ENCODE data around the gene P2RY8. TPM values are rescaled to one million over a fixed set of nuclear protein-coding genes. Genes with fewer than 3 reads are reported as not detected.

The P2RY8 gene
- total RNA-seq, 4 donors from 2014 or later = 0.36 to 1.1 (median 0.62) TPM

DNA sequence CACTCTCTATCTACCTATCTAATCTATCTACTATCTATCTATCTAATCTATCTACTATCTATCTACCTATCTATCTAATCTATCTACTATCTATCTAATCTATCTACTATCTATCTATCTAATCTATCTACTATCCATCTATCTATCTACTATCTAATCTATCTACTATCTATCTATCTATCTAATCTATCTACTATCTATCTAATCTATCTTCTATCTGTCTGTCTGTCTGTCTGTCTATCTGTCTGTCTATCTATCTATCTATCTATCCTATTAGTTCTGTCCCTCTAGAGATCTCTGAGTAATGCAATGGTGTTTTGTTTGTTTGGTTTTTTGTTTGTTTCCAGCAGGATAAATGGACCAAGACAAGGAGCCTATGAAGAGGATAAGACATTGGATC, 74.9 kb downstream of the P2RY8 start:
- no peaks in the 10 kb centered on the region for H3K36me3 ChIP-seq
- H3K27me3 ChIP-seq = peaks cover 4 to 9% (median 4%) of the 10 kb centered on the region in 3 donors
- H3K4me1 ChIP-seq = no peaks in the 10 kb centered on the region
- intact Hi-C loops (cut with DNase I; ENCODE audit: low total_unique reads) (no loop called here), in situ Hi-C loops (cut with MboI; ENCODE audit: low sequenced_read_pairs in 4 of 4) (loop anchor here (10.0 to 25.0 kb wide), 3 partner anchors 123 to 1150 kb away; partner anchors contain the start of gene AKAP17A (in 2 of the 4))
- H3K9me3 ChIP-seq = no peaks in the 10 kb centered on the region
- no peak for ATAC-seq
- DNase-seq = no peak
- H3K4me3 ChIP-seq = no peak overlapping the region
- no peak for TF ChIP-seq POLR2A (IDR thresholded peaks at IDR 0.05)
- TF ChIP-seq, protein P1, sequence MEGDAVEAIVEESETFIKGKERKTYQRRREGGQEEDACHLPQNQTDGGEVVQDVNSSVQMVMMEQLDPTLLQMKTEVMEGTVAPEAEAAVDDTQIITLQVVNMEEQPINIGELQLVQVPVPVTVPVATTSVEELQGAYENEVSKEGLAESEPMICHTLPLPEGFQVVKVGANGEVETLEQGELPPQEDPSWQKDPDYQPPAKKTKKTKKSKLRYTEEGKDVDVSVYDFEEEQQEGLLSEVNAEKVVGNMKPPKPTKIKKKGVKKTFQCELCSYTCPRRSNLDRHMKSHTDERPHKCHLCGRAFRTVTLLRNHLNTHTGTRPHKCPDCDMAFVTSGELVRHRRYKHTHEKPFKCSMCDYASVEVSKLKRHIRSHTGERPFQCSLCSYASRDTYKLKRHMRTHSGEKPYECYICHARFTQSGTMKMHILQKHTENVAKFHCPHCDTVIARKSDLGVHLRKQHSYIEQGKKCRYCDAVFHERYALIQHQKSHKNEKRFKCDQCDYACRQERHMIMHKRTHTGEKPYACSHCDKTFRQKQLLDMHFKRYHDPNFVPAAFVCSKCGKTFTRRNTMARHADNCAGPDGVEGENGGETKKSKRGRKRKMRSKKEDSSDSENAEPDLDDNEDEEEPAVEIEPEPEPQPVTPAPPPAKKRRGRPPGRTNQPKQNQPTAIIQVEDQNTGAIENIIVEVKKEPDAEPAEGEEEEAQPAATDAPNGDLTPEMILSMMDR (IDR thresholded peaks at IDR 0.05 in 4 of 5, conservative IDR thresholded peaks at IDR 0.05 in 1 of 5) = no peak
- H3K27ac ChIP-seq = peak overlapping the region in 3 of 4 donors; percentile 34 to 71 (median 50)

DNA sequence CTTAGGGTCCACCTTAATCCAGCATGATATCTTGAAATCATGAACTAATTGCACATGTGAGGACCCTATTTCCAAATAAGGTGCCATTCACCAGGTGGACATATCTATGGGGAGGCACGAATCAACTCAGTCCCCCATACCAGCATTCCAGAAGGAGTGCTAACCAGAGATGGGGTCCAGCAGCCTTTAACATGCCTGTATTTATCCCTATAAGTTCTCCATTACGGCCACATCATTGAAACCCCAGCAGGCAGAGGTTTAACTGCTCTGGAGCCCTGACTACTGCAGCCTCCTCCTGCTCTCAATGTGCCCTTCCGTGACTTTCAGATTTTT, 81.1 kb downstream of the P2RY8 start:
- H3K27me3 ChIP-seq = no peaks in the 10 kb centered on the region
- no peak for ATAC-seq
- DNase-seq = no peak
- in situ Hi-C loops (cut with MboI; ENCODE audit: low sequenced_read_pairs in 4 of 4) (loop anchor here (10.0 to 25.0 kb wide), 4 partner anchors 61 to 1156 kb away; partner anchors contain the start of genes AKAP17A (in 2 of the 4) and SLC25A6 (in 1 of the 4)), intact Hi-C loops (cut with DNase I; ENCODE audit: low total_unique reads) (loop anchor here (10.0 kb wide), 1 partner anchor 869 kb away; no protein-coding TSS in a partner anchor)
- no peaks in the 10 kb centered on the region for H3K9me3 ChIP-seq
- no peak overlapping the region for H3K4me3 ChIP-seq
- H3K27ac ChIP-seq = no peak overlapping the region
- H3K36me3 ChIP-seq = no peaks in the 10 kb centered on the region
- TF ChIP-seq, protein P1 (IDR thresholded peaks at IDR 0.05 in 4 of 5, conservative IDR thresholded peaks at IDR 0.05 in 1 of 5) = no peak
- TF ChIP-seq POLR2A (IDR thresholded peaks at IDR 0.05) = no peak
- peaks cover 10 to 15% of the 10 kb centered on the region in 2 donors for H3K4me1 ChIP-seq

DNA sequence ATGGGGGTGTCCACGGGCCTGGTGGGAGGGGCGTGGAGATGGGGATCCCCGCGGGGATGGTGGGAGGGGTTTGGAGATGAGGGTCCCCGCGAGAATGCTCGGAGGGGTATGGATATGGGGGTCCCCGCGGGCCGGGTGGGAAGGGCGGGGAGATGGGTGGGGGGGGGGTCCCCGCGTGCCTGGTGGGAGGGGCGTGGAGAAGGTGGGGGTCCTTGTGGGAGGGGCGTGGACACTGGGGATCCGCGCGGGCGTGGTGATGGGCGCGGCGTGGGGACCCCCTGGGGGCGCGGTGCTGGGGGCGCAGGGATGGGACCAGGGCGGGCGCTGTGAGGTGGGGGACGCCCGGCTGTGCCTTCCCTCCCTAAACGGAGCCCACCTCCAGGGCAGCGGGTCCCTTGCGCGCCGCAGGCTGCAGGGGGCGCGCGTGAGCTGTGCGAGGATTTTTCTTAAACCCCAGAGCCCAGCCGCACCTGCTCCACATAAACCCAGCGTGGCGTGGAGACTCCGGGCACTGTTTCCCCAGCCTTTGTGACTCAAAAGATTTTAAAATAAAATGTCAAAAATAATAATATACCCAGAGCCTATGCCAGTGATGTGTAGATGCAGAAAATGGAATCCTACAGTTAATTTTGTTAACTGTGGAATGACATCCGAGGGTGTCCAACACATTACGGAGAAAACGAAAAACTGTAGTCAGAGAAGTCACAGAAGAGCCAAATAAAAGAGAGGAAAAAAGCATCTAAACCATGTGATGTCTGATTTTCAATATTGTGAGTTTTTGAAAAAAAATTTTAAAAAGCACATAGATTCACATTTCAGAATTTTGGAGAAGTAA, 82.8 kb downstream of the P2RY8 start:
- Histone ChIP-seq H3K27ac (peak overlapping the region; percentile 61 to 98 (median 82)), H3K36me3 (no peaks in the 10 kb centered on the region), H3K27me3 (no peaks in the 10 kb centered on the region), H3K9me3 (no peaks in the 10 kb centered on the region), H3K4me1 (peaks cover 10 to 15% of the 10 kb centered on the region in 2 donors), H3K4me3 (peak overlapping the region; percentile 49 to 96 (median 70))
- in situ Hi-C loops (cut with MboI; ENCODE audit: low sequenced_read_pairs in 4 of 4) = loop anchor here (10.0 to 25.0 kb wide), 4 partner anchors 59 to 1158 kb away; partner anchors contain the start of genes AKAP17A (in 2 of the 4) and SLC25A6 (in 1 of the 4)
- DNase-seq (peak; percentile 57 to 74), ATAC-seq (peak; percentile 28 to 51)
- intact Hi-C loops (cut with DNase I; ENCODE audit: low total_unique reads) = loop anchor here (1.0 to 10.0 kb wide), 5 partner anchors 62 to 1238 kb away; partner anchors contain the start of genes CD99 and SLC25A6
- TF ChIP-seq POLR2A (IDR thresholded peaks at IDR 0.05) = no peak
- TF ChIP-seq, protein P1 (IDR thresholded peaks at IDR 0.05 in 4 of 5, conservative IDR thresholded peaks at IDR 0.05 in 1 of 5) = peak; percentile 89 to 97 (median 91)

DNA sequence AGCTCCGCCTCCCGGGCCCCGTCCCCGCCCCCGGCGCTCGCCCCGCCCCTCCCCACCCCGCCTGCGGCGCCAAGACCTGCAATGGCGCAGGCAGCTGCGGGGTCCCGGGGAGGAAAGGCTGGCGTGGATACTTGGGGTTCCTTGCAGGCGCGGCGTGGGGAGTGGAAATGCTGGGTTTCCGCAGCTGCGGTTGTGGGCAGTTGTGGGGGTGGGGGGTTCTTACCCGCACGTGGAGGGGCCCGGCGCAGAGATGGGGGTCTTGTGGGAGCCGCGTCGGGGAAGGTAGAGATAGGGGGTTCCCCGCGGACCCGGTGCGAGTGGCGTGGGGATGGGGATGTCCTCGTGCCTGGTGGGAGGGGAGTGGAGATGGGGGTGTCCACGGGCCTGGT, 83.6 kb downstream of the P2RY8 start:
- Histone ChIP-seq H3K4me1 (peaks cover 10 to 15% of the 10 kb centered on the region in 2 donors), H3K27ac (peak overlapping the region; percentile 80 to 98 (median 88)), H3K9me3 (no peaks in the 10 kb centered on the region), H3K4me3 (peak overlapping the region; percentile 68 to 96 (median 70)), H3K36me3 (no peaks in the 10 kb centered on the region), H3K27me3 (no peaks in the 10 kb centered on the region)
- intact Hi-C loops (cut with DNase I; ENCODE audit: low total_unique reads) = loop anchor here (1.0 to 10.0 kb wide), 4 partner anchors 61 to 1239 kb away; partner anchors contain the start of genes CD99 and SLC25A6
- in situ Hi-C loops (cut with MboI; ENCODE audit: low sequenced_read_pairs in 4 of 4) = loop anchor here (10.0 to 25.0 kb wide), 4 partner anchors 59 to 1159 kb away; partner anchors contain the start of genes AKAP17A (in 2 of the 4) and SLC25A6 (in 1 of the 4)
- DNase-seq (no peak), ATAC-seq (peak; percentile 7 to 13)
- no peak for TF ChIP-seq POLR2A (IDR thresholded peaks at IDR 0.05)

All from gastrocnemius medialis (tissue), 4 donors.